Suprapubic skin (tissue), 4 donors: Measurements from ENCODE around the gene TUBGCP5.

ENCODE experiments used
- EP300 ChIP-seq: sonication (generic); formaldehyde crosslinking; IDR thresholded peaks from one replicate; pipeline ENCODE4 v1.6.1; 2017; ENCODE audit warnings: antibody characterized with exemption
- POLR2A ChIP-seq, 2 donors: fragments of 450-650 bp; IDR thresholded peaks; one replicate each; pipeline ENCODE4 v1.6.1; 2017; ENCODE audit warnings: antibody characterized with exemption in 2 of 2, mild to moderate bottlenecking in 2 of 2, moderate library complexity in 2 of 2
- POLR2AphosphoS5 ChIP-seq, 3 donors: sonication (generic); formaldehyde crosslinking; IDR thresholded peaks; one replicate each; pipeline ENCODE4 v1.6.1; 2017; ENCODE audit warnings: antibody characterized with exemption in 3 of 3
- TF ChIP-seq, protein P1 (sequence below), 2 donors: fragments of 200-600 bp in 1 of 2; fragments of 450-650 bp in 1 of 2; sonication (generic) in 1 of 2; IDR thresholded peaks; one replicate each; pipeline ENCODE4 v1.5.1; 2016 to 2019; ENCODE audit warnings: antibody characterized with exemption in 2 of 2, mild to moderate bottlenecking in 1 of 2, moderate library complexity in 1 of 2

DNA sequence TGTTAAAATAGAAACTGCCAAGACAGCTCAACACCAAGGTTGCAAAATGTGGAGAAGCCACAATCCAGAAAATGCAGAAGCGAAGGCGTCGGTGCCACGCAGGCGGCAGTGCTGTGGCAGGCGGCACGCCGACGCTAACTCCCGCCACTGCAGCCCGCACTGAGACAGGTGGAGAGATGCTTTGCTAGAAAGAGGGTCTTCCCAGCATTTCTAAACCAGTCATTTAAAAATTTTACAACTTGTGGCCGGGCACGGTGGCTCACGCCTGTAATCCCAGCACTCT lies 82.5 kb downstream of the TUBGCP5 start:
- TF ChIP-seq, protein P1, sequence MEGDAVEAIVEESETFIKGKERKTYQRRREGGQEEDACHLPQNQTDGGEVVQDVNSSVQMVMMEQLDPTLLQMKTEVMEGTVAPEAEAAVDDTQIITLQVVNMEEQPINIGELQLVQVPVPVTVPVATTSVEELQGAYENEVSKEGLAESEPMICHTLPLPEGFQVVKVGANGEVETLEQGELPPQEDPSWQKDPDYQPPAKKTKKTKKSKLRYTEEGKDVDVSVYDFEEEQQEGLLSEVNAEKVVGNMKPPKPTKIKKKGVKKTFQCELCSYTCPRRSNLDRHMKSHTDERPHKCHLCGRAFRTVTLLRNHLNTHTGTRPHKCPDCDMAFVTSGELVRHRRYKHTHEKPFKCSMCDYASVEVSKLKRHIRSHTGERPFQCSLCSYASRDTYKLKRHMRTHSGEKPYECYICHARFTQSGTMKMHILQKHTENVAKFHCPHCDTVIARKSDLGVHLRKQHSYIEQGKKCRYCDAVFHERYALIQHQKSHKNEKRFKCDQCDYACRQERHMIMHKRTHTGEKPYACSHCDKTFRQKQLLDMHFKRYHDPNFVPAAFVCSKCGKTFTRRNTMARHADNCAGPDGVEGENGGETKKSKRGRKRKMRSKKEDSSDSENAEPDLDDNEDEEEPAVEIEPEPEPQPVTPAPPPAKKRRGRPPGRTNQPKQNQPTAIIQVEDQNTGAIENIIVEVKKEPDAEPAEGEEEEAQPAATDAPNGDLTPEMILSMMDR (IDR thresholded peaks at IDR 0.05): no peak
- TF ChIP-seq POLR2A (IDR thresholded peaks at IDR 0.05) (no peak), POLR2AphosphoS5 (IDR thresholded peaks at IDR 0.05) (no peak), EP300 (no peak)
